ENCODE measurements around the gene LYL1. TPM values are rescaled to one million over a fixed set of nuclear protein-coding genes. Genes with fewer than 3 reads are reported as not detected.

LYL1 gene
- total and polyA plus RNA-seq, 9 of the 15 experiments (the other 6 are each of a cell fraction or from before 2014, with no cell fraction given) = 1.3 to 266 (median 34.0) TPM

DNA sequence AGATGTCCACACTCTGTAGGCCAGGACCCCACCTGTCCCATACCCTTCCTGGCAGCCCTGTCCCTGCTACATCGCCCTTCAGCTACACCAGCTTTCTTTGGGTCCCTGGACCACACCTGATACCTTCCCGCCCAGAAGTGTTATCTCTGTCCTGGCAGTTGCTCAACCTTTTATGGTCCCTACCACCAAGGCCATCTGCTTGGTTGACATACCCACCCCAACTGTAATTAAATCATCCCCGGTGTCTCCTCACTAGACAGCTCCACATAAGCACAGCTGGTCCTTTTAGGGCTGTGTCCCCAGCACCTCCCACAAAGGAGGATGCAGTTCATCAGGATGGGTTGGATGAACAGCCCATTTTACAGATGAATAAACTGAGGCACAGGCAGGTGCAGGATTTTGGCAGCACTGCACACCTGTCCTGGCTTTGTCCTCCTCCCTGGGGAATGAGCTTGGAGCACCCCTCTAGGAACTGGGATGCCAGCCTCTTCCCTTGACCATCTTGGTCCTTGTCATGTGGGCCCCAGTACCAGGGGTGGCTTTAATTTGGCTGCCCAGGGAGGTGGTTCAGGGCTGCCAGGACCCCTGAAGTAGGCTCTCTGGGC lies 28.3 kb upstream of the LYL1 start:
- FAIRE-seq (no peak), ATAC-seq (no peak), DNase-seq (ENCODE audit: extremely low read depth in 1 of 4, low spot score in 3 of 4) (no peak)
- no peaks in the 10 kb centered on the region for H3K27me3 ChIP-seq (ENCODE audit: control insufficient read depth in 2 of 2, insufficient read depth in 2 of 2, low read length in 2 of 2)
- 81% methylated on average over 3 of the region's 3 CpGs for WGBS (ENCODE audit: insufficient coverage, low coverage, missing lambda C conversion rate)
- H3K27ac ChIP-seq (ENCODE audit: extremely low read depth, low read depth, low read length) = no peak overlapping the region
- peaks cover 86% of the 10 kb centered on the region for H3K79me2 ChIP-seq (ENCODE audit: control insufficient read depth, insufficient read depth, low read length)
- H3K4me1 ChIP-seq (replicated peaks in 1 of 2; ENCODE audit: control insufficient read depth in 2 of 2, insufficient read depth in 2 of 2, low read length in 2 of 2) = peaks cover 16 to 24% of the 10 kb centered on the region in 2 experiments
- H3K36me3 ChIP-seq (ENCODE audit: control insufficient read depth, insufficient read depth, low read length) = peaks cover 87% of the 10 kb centered on the region
- H3K9me3 ChIP-seq (replicated peaks; ENCODE audit: control insufficient read depth, insufficient read depth, low read depth, low read length) = no peaks in the 10 kb centered on the region
- H2AFZ ChIP-seq (ENCODE audit: low read depth, low read length) = no peak overlapping the region
- no TSS peak for BruUV-seq (replicated peaks)
- no peak overlapping the region for H3K4me2 ChIP-seq (ENCODE audit: insufficient read depth, low read length)
- CTCF ChIA-PET (ENCODE audit: low intra/inter-chr PET ratio) = no interaction called here
- 0 out of 4 replicates have a peak overlapping the region, but pooled peaks of 1 of the 2 experiments have one; percentile 16 for H3K9ac ChIP-seq (ENCODE audit: insufficient read depth in 1 of 2, low read depth in 2 of 2, low read length in 2 of 2)
- no peak overlapping the region for H3K4me3 ChIP-seq
- in situ Hi-C loops (cut with MboI) = no loop called here
- H4K20me1 ChIP-seq (replicated peaks; ENCODE audit: control insufficient read depth, insufficient read depth, low read length) = peaks cover 43% of the 10 kb centered on the region
- POLR2A ChIA-PET = interaction anchor here (0.7 to 3.2 kb wide), 7 partner anchors 10 to 374 kb away, joined by 3 to 17 read pairs (median 7); partner anchors contain the start of genes IER2, NACC1 and STX10
- intact Hi-C loops (cut with micrococcal nuclease) = no loop called here
- H3K9me1 ChIP-seq (ENCODE audit: control insufficient read depth, insufficient read depth, low read length) = no peaks in the 10 kb centered on the region
- TF ChIP-seq ZNF174 (CRISPR knock-in tag; IDR thresholded peaks at IDR 0.05) = no peak
- TF ChIP-seq ZNF551 (CRISPR knock-in tag; IDR thresholded peaks at IDR 0.05) = no peak
- TF ChIP-seq CBX3 (IDR thresholded peaks at IDR 0.05; ENCODE audit: borderline replicate concordance in 1 of 2, low read length in 2 of 2) = peak in 1 of 2 experiments; percentile 44; a peak in 1 of 3 replicates
- no peak for TF ChIP-seq POLR3G (IDR thresholded peaks at IDR 0.05; ENCODE audit: extremely low read depth, insufficient read length, insufficient replicate concordance)
- no peak for TF ChIP-seq ZNF445 (CRISPR knock-in tag; IDR thresholded peaks at IDR 0.05; ENCODE audit: low read depth)
- TF ChIP-seq, protein P1, sequence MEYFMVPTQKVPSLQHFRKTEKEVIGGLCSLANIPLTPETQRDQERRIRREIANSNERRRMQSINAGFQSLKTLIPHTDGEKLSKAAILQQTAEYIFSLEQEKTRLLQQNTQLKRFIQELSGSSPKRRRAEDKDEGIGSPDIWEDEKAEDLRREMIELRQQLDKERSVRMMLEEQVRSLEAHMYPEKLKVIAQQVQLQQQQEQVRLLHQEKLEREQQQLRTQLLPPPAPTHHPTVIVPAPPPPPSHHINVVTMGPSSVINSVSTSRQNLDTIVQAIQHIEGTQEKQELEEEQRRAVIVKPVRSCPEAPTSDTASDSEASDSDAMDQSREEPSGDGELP (CRISPR knock-in tag; IDR thresholded peaks at IDR 0.05; ENCODE audit: borderline replicate concordance) = peak; percentile 16; the same call in 1 of the 2 replicates
- TF ChIP-seq GABPB2 (CRISPR knock-in tag; conservative IDR thresholded peaks at IDR 0.05) = no peak
- TF ChIP-seq POLR2AphosphoS2 (IDR thresholded peaks at IDR 0.05; ENCODE audit: low read length) = no peak
- TF ChIP-seq ZBTB17 (CRISPR knock-in tag; IDR thresholded peaks at IDR 0.05) = no peak
- TF ChIP-seq YY1 (IDR thresholded peaks at IDR 0.05; ENCODE audit: borderline replicate concordance in 1 of 3, control insufficient read depth in 1 of 3, extremely low read depth in 1 of 3, insufficient read depth in 3 of 3, insufficient read length in 1 of 3, insufficient replicate concordance in 2 of 3, low read depth in 1 of 3, low read length in 2 of 3) = no peak
- no peak for TF ChIP-seq ZNF584 (CRISPR knock-in tag; IDR thresholded peaks at IDR 0.05; ENCODE audit: low read depth)
- no peak for TF ChIP-seq SOX6 (IDR thresholded peaks at IDR 0.05)
- no peak for TF ChIP-seq ZNF146 (CRISPR knock-in tag; IDR thresholded peaks at IDR 0.05; ENCODE audit: unreplicated experiment)
- TF ChIP-seq ZNF274 (IDR thresholded peaks at IDR 0.05; ENCODE audit: borderline replicate concordance, low read depth, low read length) = no peak
- TF ChIP-seq GTF2E2 (tag; IDR thresholded peaks at IDR 0.05) = no peak
- no peak for TF ChIP-seq NFIX (CRISPR knock-in tag; IDR thresholded peaks at IDR 0.05; ENCODE audit: low read depth)
- TF ChIP-seq HDGF (IDR thresholded peaks at IDR 0.05) = no peak
- no peak for TF ChIP-seq DACH1 (IDR thresholded peaks at IDR 0.05; ENCODE audit: partially characterized antibody)
- TF ChIP-seq CHD4 (IDR thresholded peaks at IDR 0.05; ENCODE audit: insufficient read depth, insufficient replicate concordance, low read depth, low read length, poor library complexity, severe bottlenecking) = peak; percentile 71
- no peak for TF ChIP-seq SMAD3 (CRISPR knock-in tag; conservative IDR thresholded peaks at IDR 0.05)
- TF ChIP-seq SMAD1 (IDR thresholded peaks at IDR 0.05; ENCODE audit: low read depth, low read length, partially characterized antibody) = no peak
- peak; percentile 16; the same call in 1 of the 2 replicates for TF ChIP-seq POLR2AphosphoS5 (IDR thresholded peaks at IDR 0.05; ENCODE audit: control insufficient read depth, insufficient read depth, low read depth, low read length)
- TF ChIP-seq RBM14 (IDR thresholded peaks at IDR 0.05; ENCODE audit: borderline replicate concordance, insufficient read depth, low read depth, low read length) = no peak

All from K562 (cell line).